Camera-type eye (tissue), 1 donor: ENCODE measurements around the gene IFNA4. TPM values are rescaled to one million over a fixed set of nuclear protein-coding genes. Genes with fewer than 3 reads are reported as not detected.

ENCODE experiments used
- total RNA-seq: library from RNA; depleted of rRNA; stranded (reverse); fragments of >200 nt; gene quantifications from one replicate; pipeline ENCODE4 v1.2.3, GENCODE V29; 2014

IFNA4 gene
- total RNA-seq = not detected

DNA sequence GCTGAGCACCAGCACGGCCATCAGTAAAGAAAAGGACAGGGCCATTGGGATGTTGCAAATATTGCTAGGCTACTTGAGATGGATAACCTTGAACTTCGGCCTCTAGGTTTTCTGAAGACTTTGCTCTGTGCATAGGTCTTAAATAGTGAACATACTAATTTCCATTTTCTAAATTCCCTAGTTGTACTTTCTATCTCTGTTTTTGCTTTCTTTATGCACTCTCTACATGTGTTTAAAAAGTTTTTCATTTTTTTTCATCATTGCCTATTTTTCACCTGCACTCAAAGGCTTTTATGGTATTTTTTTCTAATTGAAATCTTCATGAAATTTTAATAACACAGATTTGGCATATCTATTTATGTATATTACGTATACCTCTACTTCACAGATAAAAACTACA is at the start of gene IFNA4:
Gene IFNA4, minus strand, starts transcription at position 101 of the 400 bp plus-strand sequence. Its CDS starts 56 bp downstream, at position 45.

DNA sequence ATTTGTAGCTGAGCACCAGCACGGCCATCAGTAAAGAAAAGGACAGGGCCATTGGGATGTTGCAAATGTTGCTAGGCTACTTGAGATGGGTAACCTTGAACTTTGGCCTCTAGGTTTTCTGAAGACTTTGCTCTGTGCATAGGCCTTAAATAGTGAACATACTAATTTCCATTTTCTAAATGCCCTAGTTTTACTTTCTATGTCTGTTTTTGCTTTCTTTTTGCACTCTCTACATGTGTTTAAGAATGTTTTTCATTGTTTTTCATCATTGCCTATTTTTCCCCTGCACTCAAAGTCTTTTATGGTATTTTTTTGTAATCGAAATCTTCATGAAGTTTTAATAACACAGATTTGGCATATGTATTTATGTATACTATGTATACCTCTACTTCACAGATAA is 40.7 kb upstream of the IFNA4 start, which contains the start of gene IFNA17:
Gene IFNA17, minus strand, starts transcription at position 101 of the 400 bp plus-strand sequence. Its CDS starts 49 bp downstream, at position 52.

DNA sequence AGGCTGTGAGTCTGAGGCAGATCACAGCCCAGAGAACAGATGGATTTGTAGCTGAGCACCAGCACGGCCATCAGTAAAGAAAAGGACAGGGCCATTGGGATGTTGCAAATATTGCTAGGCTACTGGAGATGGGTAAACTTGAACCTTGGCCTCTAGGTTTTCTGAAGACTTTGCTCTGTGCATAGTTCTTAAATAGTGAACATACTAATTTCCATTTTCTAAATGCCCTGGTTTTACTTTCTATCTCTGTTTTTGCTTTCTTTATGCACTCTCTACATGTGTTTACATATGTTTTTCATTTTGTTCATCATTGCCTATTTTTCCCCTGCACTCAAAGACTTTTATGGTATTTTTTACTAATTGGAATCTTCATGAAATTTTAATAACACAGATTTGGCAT is 29.8 kb upstream of the IFNA4 start, which contains the start of gene IFNA16:
Gene IFNA16, minus strand, starts transcription at position 101 of the 400 bp plus-strand sequence. Its CDS starts 6 bp downstream, at position 95.

DNA sequence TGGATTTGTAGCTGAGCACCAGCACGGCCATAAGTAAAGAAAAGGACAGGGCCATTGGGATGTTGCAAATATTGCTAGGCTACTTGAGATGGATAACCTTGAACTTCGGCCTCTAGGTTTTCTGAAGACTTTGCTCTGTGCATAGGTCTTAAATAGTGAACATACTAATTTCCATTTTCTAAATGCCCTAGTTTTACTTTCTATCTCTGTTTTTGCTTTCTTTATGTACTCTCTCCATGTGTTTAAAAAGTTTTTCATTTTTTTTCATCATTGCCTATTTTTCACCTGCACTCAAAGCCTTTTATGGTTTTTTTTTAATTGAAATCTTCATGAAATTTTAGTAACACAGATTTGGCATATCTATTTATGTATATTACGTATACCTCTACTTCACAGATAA is 19.7 kb upstream of the IFNA4 start, which contains the start of gene IFNA10:
Gene IFNA10, minus strand, starts transcription at position 101 of the 400 bp plus-strand sequence. Its CDS starts 46 bp downstream, at position 55.

DNA sequence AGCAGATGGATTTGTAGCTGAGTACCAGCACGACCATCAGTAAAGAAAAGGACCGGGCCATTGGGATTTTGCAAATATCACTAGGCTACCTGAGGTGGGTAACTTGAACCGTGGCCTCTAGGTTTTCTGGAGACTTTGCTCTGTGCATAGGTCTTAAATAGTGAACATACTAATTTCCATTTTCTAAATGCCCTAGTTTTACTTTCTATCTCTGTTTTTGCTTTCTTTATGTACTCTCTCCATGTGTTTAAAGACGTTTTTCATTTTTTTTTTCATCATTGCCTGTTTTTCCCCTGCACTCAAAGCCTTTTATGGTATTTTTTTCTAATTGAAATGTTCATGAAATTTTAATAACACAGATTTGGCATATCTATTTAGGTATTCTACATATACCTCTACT is 14.7 kb upstream of the IFNA4 start, which contains the start of gene IFNA7:
Gene IFNA7, minus strand, starts transcription at position 101 of the 400 bp plus-strand sequence. Its CDS starts 40 bp downstream, at position 61.

DNA sequence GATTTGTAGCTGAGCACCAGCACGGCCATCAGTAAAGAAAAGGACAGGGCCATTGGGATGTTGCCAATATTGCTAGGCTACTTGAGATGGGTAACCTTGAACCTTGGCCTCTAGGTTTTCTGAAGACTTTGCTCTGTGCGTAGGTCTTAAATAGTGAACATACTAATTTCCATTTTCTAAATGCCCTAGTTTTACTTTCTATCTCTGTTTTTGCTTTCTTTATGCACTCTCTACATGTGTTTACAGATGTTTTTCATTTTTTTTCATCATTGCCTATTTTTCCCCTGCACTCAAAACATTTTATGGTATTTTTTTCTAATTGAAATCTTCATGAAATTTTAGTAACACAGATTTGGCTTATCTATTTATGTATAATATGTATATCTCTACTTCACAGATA is 20.8 kb downstream of the IFNA4 start, which contains the start of gene IFNA21:
Gene IFNA21, minus strand, starts transcription at position 101 of the 400 bp plus-strand sequence. Its CDS starts 48 bp downstream, at position 53.

DNA sequence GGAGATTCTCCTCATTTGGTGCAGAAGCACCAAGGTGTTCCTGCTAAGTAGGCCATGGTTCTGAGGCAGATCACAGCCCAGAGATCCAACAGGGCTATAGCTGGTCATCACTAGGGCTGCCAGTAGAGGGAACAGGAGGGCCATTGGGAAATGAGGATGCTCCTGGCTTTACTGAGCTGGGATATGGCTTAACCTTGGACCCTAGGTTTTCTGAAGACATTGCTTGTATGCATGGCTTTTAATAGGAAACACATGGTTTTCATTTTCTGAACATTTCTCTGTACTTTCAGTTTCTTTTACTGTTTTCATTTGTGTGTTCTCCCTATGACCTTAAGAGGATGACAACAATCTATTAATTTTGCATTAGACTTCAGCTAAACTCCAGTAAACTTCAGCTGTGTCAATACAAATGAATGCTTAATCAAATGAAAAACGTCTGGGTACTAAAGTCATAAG is 45.9 kb downstream of the IFNA4 start, which contains the start of gene IFNW1:
Gene IFNW1, minus strand, starts transcription at position 406 of the 456 bp plus-strand sequence. Its CDS starts 262 bp downstream, at position 144.

Other genes starting within 250 kb of the IFNA4 start
- 5.1 TPM for gene HACD4, start 155.9 kb downstream of the IFNA4 start, total RNA-seq
- not detected for gene IFNB1, start 109.6 kb downstream of the IFNA4 start, total RNA-seq
- gene IFNW1, start 45.8 kb downstream of the IFNA4 start, total RNA-seq = not detected
- not detected for gene IFNA21, start 20.9 kb downstream of the IFNA4 start, total RNA-seq
- not detected for gene IFNA7, start 14.6 kb upstream of the IFNA4 start, total RNA-seq
- gene IFNA10, start 19.6 kb upstream of the IFNA4 start, total RNA-seq = not detected
- gene IFNA16, start 29.7 kb upstream of the IFNA4 start, total RNA-seq = not detected
- not detected for gene IFNA17, start 40.6 kb upstream of the IFNA4 start, total RNA-seq
- gene IFNA14, start 52.4 kb upstream of the IFNA4 start, total RNA-seq = not detected
- gene IFNA5, start 117.7 kb upstream of the IFNA4 start, total RNA-seq = not detected
- gene KLHL9, start 147.8 kb upstream of the IFNA4 start, total RNA-seq = 68.1 TPM
- gene IFNA6, start 163.3 kb upstream of the IFNA4 start, total RNA-seq = not detected
- not detected for gene IFNA13, start 180.5 kb upstream of the IFNA4 start, total RNA-seq
- gene IFNA2, start 197.8 kb upstream of the IFNA4 start, total RNA-seq = not detected
- gene IFNA8, start 221.5 kb upstream of the IFNA4 start, total RNA-seq = not detected